HG03025 (cell line): ENCODE measurements around the gene DNAJC5G.
"Not testable (repeated sequence)": the region's sequence is repeated elsewhere in the genome, so short reads cannot be mapped to it uniquely, and the experiment has no call there.

Experiments
- ATAC-seq: cut with Tn5 transposase; IDR thresholded peaks from one replicate; pipeline ENCODE4 v1.9.1; 2021; ENCODE audit warnings: mild to moderate bottlenecking, moderate library complexity; ENCODE audit not compliant: unreplicated experiment, low FRiP score

DNAJC5G gene

DNA sequence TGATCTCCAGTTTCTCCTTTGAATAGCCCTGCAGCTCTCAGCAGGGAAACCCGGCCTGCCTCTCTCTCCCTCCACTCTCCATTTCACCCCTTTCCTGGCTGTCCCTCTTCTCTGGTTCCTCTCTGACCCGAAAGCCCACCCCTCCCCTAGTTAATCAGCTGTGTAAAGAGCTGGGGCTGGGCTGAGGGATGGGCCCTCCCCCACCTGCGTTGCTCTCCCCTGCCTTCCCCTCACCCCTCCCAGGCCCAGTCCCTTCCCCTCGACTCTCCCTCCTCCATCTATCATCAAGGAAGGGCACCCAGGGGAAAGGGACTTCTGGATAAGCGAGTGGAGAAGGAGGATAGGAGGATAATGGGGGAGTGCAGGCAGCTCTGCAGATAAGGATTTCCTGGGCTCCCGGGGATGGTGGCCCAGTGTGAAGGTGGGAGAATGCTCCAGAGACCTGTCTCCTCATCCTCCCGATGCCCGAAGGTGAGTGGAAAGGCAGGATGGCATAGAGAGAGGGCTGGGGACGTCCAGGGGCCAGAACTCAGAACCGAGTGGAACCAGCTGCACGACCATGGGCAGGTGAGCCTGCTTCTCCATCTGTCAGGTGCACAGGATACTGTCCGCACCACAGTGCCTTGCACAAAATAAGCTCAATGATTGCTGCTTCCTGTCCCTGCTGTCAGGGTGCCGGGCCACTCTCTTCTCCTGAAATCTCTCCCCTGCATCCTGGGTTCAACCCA, 24.4 kb upstream of the DNAJC5G start:
- ATAC-seq = no peak

DNA sequence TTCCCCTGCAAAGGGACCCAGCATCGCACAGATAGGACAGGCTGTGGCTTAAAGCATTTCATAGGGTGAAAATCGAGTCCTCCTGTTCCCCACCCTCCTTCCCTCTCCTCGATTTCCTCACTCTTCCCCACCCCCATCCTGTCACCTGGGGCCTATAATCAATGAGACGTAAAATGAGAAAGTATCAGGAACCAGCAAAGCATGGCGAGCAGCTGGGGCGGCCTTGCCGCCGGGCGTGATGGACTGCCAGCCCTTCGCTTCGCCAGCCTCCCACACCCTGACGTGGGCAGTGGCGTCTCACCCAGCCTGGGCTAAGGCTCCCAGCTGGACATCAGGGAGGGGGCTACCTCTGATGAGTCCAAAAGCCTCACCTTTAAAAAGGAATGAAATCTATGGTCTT, 23.5 kb upstream of the DNAJC5G start:
- ATAC-seq = no peak

DNA sequence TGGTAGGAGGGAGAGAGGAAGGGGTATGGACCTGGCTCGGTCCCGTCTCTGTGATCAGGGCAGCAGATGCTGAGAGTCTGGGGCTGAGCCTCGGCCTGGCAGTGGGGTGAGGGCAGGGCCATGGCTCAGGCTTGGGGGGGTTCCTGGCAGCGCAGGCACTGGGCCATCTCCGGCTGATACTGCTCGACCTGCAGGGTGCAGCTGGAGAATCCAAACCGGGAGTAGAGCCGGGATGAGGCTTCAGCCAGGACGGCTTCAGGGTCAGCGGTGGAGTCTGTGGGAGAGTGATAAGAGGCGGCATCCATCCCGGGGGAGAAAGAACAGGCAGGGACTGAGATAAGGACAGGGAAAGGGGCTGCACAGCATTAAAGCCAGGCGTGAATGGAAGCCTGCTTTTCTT, 20.0 kb upstream of the DNAJC5G start:
- ATAC-seq = no peak

DNA sequence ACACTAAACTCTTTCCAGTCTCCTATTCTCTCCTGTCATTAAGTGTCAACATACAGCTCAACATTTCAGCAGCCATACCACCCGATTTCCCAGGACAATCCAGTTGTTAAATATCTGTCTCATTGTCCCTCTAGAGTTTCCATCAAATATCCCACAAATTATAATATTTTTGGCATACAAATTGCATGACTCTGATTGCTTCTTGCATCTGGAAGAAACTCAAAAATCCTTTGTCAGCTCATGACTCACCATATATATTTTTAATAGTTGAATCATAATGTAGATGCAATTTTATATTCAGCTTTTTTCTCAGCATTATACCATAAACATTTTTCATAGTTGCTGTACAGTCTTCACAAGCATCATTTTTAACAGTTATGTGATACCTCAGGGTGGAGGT, 19.6 kb upstream of the DNAJC5G start:
- ATAC-seq = no peak

DNA sequence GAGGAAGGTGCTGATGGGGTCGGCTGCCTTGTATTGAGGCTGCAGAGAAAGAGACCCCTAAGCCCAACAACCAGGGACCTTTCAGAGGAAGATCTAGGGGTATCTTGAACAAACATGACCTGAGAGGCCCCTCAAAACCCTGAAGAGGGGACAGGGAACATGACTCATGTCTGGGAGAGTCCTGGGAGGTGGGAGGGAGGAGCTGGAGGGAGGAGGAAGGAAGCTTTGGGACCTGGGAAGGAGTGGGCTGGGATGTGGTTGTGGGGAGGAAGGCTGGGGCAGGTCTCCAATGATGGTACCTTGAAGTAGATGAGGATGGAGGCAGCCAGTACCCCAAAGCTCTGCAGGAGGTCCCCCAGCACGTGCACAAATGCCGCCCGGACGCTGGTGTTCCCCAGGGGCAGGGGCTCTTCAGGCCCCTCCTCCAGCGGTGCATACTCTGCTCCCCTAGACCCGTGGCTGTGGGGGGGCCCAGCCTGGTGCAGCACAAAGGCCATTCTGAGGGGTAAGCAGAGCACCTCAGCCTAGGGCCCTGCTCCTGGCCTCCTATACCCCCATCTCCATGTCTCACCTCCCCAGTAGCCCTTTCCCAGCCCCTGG, 18.3 kb upstream of the DNAJC5G start:
- ATAC-seq = no peak

DNA sequence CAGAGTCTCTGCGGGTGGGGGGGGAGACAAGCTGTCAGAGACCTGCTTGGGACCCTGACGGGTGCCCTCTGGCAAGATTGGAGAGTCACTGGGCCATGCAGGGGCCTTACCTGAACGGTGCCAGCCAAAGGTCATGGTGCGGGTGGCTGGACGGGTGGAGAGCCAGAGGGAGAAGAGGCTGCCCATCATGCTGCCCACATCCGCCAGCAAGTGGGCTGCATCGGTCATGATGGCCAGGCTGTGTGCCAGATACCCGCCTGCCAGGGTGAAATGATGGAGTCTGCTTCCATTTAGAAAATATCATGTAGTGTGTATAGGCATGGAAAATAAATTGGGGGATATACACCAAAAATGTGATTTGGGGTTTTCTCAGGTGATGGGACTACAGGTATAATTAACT, 17.2 kb upstream of the DNAJC5G start:
- ATAC-seq = no peak

DNA sequence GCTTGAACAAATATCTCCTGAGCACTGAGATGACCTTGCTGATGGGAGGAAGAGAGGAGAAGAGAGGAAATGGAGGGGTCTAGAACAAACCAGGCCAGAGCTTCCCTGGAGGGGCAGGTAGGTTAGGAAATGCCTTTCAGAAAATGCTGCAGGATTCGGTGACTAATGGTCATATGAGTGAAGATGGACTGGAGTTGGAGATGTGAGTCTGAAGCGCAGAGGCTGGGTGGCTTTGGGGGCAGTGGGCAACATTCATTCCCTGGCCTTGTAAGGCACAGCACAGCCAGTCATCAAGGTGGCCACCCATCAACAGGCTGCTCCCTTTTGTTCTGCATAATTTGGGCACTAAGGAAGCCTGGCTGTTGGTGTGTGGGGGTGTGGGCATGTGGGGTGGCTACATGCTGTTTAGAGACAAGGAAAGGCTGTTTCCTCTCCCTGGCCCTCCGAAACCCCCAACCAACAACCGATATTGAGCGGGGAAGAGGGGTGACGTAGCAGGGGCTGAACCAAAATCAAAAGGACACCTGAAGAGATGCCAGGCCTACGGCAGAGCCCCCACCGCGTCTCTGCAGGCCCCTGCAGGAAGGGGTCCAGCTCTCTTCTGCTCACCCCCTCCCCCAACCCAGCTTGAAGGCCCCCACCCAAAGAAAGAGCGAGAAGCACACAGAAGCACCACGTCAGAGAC, 13.8 kb upstream of the DNAJC5G start:
- ATAC-seq = no peak

DNA sequence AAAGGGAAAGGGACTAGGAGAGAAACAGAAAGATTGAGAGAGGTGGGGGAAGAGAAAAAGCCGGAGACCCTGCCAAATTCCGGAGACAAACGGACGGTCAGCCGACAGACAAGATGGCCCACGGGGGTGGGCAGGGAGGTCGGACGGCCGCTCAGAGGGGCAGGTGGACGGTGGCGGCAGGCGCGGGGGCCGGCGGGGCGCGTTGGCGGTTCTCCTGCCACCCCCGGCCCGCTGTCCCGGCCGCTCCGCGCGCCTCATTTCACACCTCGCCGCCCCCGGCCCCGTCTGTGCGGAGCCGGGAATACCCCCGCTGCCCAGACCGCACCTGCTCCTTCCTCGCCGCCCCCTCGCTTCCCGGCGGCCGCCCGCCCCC, 13.3 kb upstream of the DNAJC5G start:
- no peak for ATAC-seq

DNA sequence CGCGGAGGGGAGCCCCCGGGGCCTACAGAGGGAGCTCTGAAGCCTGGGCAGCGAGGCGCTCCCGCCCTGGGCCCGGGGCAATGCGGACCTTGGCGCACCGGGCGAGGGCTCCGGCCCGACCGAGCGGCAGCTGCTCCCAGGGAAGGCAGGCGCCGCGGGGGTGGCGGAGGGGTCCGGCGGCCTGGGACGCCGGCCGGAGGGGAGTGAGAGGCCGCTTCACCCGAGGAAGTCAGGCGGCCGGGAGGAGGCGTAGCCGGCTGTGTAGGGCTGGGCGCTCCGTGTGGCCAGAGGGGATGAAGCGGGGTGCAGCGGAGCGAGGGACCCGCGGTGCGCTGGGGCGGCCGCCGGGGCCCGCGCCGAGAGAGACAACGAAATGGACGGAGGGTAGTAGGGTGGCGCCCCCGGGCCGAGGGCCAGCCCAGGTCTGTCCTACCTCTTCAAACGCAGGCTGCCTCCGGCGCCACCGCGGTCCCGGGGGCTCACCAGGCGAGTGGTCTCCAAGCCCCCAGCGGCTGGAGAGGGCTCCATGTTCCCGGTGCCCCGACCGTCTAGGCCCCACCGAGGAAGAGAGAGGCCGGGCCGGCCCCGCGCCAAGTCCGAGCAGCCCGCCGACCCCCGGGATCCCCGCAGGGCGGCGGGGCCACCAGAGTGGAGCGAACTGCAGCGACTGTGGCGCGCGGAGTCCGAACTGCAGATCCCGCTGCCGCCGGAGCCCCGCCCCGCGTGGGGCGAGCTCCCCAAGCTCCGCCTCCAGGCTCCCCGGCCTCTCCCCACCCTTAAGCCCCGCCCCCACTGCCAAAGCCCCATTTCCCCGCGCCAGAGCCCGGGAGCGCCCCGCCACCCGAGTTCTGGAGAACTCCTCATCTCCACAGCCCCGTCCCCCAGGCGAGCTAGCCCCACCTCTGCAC, 12.6 kb upstream of the DNAJC5G start, which contains the start of gene SLC30A3:
Gene SLC30A3 (minus strand): TSS at position 669 of the 908 bp plus-strand sequence. CDS start 141 bp downstream, at position 528.
- ATAC-seq = no peak

DNA sequence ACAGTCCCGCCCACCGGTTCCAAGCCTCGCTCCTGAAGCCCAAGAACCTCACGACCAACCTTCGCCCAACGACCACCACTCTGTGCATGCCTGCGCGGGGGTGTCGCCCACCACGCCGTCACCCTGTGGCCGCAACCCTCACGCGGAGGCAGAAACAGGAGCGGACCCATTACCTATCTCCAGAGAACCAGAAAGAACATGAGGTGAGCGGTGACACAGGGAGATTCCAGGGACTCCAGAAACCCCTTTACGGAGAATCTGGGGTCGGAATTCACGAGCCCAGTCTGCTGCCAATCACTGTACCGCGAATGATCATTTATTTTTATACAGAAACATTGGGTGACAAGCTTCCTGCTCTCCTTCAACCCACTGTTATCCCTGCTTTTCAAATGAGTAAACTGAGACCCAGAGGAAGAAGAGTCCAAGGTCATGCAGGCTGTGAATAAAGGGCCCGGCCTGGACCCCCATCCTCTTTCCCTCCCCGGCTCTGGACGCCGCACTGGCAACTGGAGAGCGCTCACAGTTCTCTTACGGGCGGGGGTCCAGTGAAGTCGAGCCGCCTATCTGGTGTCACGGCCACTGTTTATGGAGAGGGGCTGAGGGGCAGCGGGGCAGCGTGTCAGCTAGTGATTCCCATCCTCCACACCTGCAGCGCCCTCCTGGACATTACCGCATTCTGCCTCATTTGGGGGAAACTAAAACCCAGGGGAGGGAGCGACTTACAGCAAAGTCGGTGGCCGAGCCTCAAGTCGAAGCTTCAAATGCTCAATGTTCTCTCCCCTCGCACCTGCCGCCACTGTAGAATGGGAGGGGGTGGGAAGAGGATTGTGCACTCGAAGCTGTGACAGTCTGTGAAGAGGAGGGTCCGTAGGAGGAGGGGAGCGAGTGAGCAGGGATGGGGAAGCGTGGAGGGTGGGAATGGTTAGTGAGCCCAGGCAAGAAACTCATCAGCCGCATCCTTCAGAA, 11.7 kb upstream of the DNAJC5G start:
- ATAC-seq = no peak

DNA sequence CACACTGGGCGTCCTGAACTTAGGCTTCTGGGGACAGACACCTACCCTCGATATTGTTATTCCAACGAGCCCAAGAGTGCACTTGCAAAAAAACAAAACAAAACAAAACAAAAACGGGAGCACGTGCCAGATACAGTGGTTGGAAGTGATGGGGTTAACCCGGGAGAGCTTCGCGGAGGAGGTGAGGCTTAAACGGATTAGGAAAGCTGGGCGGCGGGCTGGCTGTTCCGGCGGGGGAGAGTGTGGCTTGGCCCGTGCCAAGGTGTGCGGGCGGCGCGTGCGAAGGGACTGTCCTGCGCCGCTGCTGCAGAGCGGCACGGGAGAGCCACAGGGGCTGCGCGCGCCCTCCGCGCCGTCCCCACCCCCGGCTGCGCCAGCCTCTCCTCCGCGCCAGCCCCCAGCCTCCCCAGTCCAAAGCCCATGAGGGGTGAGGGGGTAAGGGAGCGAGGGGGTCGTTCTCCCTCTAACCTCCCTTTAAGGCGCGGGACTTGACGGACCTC, 10.9 kb upstream of the DNAJC5G start:
- no peak for ATAC-seq

DNA sequence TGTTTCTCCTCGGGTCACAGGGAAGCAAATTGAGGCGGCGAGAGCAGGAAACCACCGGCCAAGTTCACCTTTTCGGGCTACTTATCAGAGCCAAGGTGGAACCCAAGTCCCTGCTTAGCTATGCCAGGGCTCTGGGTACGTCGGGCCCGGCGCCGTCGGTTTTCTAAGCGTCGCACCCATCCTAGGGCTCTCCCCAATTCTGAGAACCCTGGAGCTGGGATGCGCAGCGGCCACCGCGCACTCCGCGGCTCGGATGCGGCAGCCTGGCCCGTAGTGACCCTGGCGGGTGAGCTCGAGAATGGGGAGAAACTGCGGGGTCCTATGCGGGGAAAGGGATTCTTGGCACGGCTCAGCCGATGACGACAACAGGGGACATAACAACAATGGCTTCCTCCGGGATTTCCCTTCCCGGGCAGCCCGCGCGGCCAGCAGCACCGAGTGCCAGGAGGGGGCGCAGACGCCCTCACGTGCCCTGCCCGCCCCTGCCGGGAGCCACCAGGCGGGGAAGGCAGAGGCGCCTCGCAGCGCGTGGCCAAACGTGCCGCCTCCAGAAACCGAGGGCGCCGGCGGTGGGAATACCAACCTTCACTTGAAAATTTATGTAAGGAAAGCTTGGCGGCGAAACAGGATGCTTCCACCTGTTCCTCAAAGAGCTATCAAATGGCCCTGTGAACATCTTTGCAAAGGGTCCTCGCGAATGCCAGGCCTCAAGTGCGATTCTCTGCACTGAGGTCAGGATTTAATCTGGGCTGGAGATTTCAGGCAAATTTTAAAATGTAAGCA, 10.3 kb upstream of the DNAJC5G start:
- no peak for ATAC-seq

DNA sequence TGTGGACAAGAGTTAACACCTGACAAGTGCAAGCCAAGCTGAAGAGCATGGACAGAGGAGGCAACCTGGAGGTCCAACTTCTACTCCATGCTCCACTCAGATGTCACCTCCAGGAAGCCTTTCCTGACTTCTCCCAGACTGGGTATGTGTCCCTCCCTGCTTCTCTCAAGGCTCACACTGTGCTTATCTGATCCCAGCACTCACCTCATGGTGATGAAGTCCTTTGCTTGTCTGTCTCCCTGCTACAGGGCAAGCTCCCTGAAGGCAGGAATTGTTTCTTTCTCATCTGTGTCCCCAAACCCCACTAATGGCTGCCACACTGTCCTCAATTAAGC, 9.7 kb upstream of the DNAJC5G start:
- ATAC-seq = no peak

DNA sequence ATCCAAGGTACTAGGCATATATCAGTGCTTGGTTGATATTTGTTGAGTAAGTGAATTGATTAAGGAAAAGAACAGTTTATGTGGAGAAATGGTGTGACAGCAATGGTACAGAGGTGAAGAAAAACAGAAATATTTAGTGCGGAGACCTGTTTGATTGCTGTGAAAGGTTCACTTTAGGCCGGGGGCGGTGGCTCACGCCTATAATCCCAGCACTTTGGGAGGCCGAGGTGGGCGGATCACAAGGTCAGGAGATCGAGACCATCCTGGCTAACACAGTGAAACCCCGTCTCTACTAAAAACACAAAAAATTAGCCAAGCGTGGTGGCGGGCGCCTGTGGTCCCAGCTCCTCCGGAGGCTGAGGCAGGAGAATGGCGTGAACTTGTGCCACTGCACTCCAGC, 6.9 kb upstream of the DNAJC5G start:
- not testable (repeated sequence) for ATAC-seq

DNA sequence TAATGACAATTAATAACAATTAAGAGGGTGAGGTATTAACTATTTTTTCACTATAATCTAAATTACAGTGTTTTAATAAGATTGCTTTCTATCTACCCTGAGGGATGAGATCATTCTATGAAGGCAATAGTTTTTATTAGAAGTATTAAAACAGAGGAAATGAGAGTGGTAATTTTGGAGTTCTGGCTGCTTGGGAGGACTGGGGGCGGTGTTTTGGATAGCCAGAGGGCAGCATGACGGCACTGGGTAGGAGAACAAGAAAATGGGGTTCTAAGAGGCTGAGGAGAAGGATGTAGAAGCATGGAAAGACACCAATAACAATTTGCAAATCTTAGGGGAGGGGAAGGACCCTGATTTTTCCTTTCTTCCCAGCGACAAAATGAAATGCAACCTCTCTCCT, 5.1 kb upstream of the DNAJC5G start:
- no peak for ATAC-seq

DNA sequence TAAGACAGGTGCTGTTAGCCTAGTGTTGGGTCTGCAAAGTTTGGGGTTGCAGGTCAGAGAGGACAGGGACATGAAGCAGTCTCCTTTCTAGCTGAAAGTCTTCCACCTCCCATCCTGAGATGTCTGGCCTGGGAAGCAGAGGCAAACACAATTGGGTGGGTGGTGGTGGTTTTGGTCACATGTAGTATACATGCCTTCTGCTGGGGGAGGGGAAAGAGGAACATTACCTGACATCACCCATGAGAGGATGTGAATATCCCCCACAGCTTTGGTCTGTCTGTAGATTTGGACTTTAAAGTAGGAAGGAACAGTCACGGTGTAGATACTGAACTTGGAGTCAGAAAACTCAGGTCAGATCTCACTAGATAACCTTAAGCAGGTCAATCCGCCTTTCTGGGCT, 4.6 kb upstream of the DNAJC5G start:
- ATAC-seq = no peak

DNA sequence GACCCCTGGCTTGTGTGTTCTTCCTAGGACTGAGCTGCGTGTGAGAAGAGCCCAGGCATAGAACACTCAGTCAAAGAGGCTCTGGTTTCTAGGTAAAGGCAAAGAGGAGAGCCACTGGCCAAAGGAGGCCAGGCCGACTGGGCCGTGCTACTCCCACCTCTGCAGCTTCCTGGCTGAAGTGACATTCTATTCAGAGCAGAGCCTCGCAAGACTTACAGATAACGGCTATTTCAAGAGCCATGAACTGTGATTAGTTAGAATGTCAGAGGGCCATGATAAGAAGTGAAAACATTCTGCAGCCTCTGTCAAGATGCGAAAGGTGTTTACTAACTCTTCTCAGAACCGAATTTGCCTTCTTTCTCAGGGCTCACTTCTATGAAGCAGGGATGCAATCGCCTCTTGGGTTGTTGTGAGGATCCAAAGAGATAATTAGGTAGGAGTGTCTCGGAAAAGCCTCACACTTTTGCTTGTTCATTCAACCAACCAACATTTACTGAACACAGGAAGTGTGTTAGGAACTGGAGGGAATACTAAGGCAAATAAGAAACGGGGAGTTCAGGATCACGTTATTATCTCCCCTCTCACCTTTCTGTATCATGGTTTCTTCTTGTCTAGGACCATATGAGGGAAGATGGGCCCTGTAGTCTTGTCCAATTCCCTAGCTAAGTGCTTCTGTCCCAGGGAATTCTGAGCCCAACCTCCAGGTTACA, 3.4 kb upstream of the DNAJC5G start:
- no peak for ATAC-seq
